Stimulated activated CD4-positive, alpha-beta T cell treated with anti-CD3 and anti-CD28 coated beads, TNF-alpha, amount 100 ng/mL, for 4 hours (primary cell): ENCODE results near the gene AMPD2.
A peak's percentile ranks its signal among the peaks of the same experiment; 100 is the strongest.

Source experiments
- DNase-seq, 3 experiments: peaks; one replicate each; pipeline ENCODE4 v3.0.0-alpha.2; 2020; ENCODE audit warnings: low read depth in 3 of 3

The AMPD2 gene

GRCh38 chr1:109630898-109631512 is 11.4 kb downstream of the AMPD2 start:
- DNase-seq, result no peak

- no peak for DNase-seq
These were observed 12.2 kb downstream of the AMPD2 start for GRCh38 chr1:109631513-109632505.

- no peak for DNase-seq
These were observed 13.2 kb downstream of the AMPD2 start for GRCh38 chr1:109632671-109633346.

- DNase-seq, result no peak
These were observed 14.7 kb downstream of the AMPD2 start for GRCh38 chr1:109634292-109634691.

- no peak for DNase-seq
These were observed 15.4 kb downstream of the AMPD2 start for GRCh38 chr1:109634771-109635750.

- no peak for DNase-seq
These were observed 16.2 kb downstream of the AMPD2 start for GRCh38 chr1:109635862-109636200.

GRCh38 chr1:109636201-109636952 is 16.7 kb downstream of the AMPD2 start:
- no peak for DNase-seq

- no peak for DNase-seq
These were observed 17.8 kb downstream of the AMPD2 start for GRCh38 chr1:109637446-109637845.

- DNase-seq, result no peak
These were observed 19.6 kb downstream of the AMPD2 start for GRCh38 chr1:109639063-109639840.

- DNase-seq, result no peak
These were observed 20.2 kb downstream of the AMPD2 start for GRCh38 chr1:109639841-109640184.

GRCh38 chr1:109640285-109640865 is 20.7 kb downstream of the AMPD2 start:
- peak; percentile 77 to 94 (median 82) for DNase-seq

GRCh38 chr1:109641078-109641740 is 21.6 kb downstream of the AMPD2 start:
- DNase-seq, result no peak

GRCh38 chr1:109641861-109642260 is 22.2 kb downstream of the AMPD2 start:
- no peak for DNase-seq

- DNase-seq, result no peak
These were observed 23.0 kb downstream of the AMPD2 start for GRCh38 chr1:109642626-109643025.

GRCh38 chr1:109643385-109644230 is 24.0 kb downstream of the AMPD2 start:
- peak; percentile 69 to 81 (median 73) for DNase-seq

GRCh38 chr1:109644670-109645069 is 25.0 kb downstream of the AMPD2 start:
- no peak for DNase-seq

GRCh38 chr1:109649491-109649914 is 29.9 kb downstream of the AMPD2 start:
- no peak for DNase-seq

GRCh38 chr1:109650609-109651008 is 31.0 kb downstream of the AMPD2 start:
- DNase-seq, result no peak
